Activated T-cell treated with anti-CD3 and anti-CD28 coated beads, Interleukin-2, amount 50 U/mL, for 48 hours (primary cell): ENCODE measurements around the gene ALKBH8.
"Not testable (repeated sequence)": the region's sequence is repeated elsewhere in the genome, so short reads cannot be mapped to it uniquely, and the experiment has no call there.

ENCODE experiments used
- DNase-seq, 2 experiments: peaks; one replicate each; pipeline ENCODE4 v3.0.0-alpha.2; 2020

The ALKBH8 gene

GRCh38 chr11:107576497-107577345 is 11.2 kb upstream of the ALKBH8 start:
- peak; percentile 62 to 69 for DNase-seq

GRCh38 chr11:107573438-107573837 is 7.9 kb upstream of the ALKBH8 start:
- no peak for DNase-seq

- no peak for DNase-seq
Observed at GRCh38 chr11:107570015-107570414, 4.5 kb upstream of the ALKBH8 start.

GRCh38 chr11:107567739-107568335 is 2.3 kb upstream of the ALKBH8 start:
- no peak for DNase-seq

- no peak for DNase-seq
Observed at GRCh38 chr11:107566569-107566968, 1.0 kb upstream of the ALKBH8 start.

- not testable (repeated sequence) for DNase-seq
Observed at GRCh38 chr11:107565955-107566501, 493 bp upstream of the ALKBH8 start.

GRCh38 chr11:107564877-107565218 is 687 bp downstream of the ALKBH8 start:
- no peak for DNase-seq

GRCh38 chr11:107563702-107564101 is 1.8 kb downstream of the ALKBH8 start:
- peak; percentile 28 to 41 for DNase-seq

- no peak for DNase-seq
Observed at GRCh38 chr11:107562647-107563208, 2.8 kb downstream of the ALKBH8 start.

- no peak for DNase-seq
Observed at GRCh38 chr11:107561688-107562087, 3.8 kb downstream of the ALKBH8 start.

- DNase-seq, result no peak
Observed at GRCh38 chr11:107550304-107550703, 15.2 kb downstream of the ALKBH8 start.

GRCh38 chr11:107549954-107550285 is 15.6 kb downstream of the ALKBH8 start:
- no peak for DNase-seq

GRCh38 chr11:107549253-107549953 is 16.1 kb downstream of the ALKBH8 start:
- peak; percentile 28 to 33 for DNase-seq

GRCh38 chr11:107547961-107548360 is 17.6 kb downstream of the ALKBH8 start:
- DNase-seq, result no peak

- no peak for DNase-seq
Observed at GRCh38 chr11:107545101-107545514, 20.4 kb downstream of the ALKBH8 start.

- no peak for DNase-seq
Observed at GRCh38 chr11:107538821-107539220, 26.7 kb downstream of the ALKBH8 start.

- DNase-seq, result no peak
Observed at GRCh38 chr11:107538239-107538638, 27.3 kb downstream of the ALKBH8 start.

GRCh38 chr11:107537155-107537554 is 28.4 kb downstream of the ALKBH8 start:
- DNase-seq, result not testable (repeated sequence)

- no peak for DNase-seq
Observed at GRCh38 chr11:107526197-107526596, 39.3 kb downstream of the ALKBH8 start.

- no peak for DNase-seq
Observed at GRCh38 chr11:107508858-107509244, 56.7 kb downstream of the ALKBH8 start.

- no peak for DNase-seq
Observed at GRCh38 chr11:107508201-107508857, 57.2 kb downstream of the ALKBH8 start.

- DNase-seq, result no peak
Observed at GRCh38 chr11:107505647-107506225, 59.8 kb downstream of the ALKBH8 start.
